Fibroblast of skin of left biceps (primary cell): ENCODE measurements around the gene CAMKK1.
A peak's percentile ranks its signal among the peaks of the same experiment; 100 is the strongest.

ENCODE experiments used
- DNase-seq, 2 experiments: peaks; one replicate each; pipeline ENCODE4 v3.0.0-alpha.2; 2013; ENCODE audit warnings: low read depth in 2 of 2

Gene CAMKK1

GRCh38 chr17:3896968-3897235, 4.0 kb upstream of the CAMKK1 start:
- no peak for DNase-seq

DNA sequence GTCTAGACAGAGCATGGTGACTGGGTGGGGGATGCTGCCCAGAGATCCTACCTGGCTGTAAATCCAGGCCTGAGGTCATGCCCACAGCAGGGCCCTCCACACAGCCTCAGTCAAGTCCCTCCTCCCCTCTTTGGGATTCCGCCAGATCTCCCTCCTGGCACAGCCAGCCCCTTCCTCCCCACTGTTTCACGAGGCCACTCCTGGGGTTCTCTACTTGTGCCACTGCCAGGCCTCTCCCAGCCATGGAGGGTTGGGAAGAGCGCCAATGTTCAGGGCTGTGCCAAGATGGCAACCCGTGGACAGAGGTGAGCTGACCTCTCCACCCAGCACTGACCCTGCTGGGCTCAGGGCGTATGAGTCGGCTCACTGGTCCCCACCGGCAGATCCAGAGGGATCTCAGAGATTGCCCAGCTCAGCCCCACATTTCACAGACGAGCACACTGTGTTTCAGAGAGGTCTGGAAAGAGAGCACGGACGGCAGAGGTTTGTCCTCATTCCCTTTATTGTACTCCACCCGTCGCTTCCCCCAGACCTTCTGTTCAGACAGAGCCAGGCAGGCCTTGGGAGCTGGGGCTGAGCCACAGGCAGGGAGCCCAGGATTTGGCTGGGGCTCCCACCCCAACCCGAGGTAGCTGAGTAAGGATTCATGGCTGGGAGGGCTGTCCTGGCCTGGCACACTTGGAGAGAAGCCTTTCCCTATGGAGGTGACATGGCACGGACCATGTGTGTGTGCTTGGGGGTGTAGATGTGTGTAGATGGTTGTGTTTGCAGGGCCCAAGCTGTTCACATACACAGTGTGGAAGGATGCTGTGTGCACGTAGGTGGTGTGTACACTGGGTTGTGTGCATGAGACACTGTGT, 3.5 kb upstream of the CAMKK1 start:
- DNase-seq, result no peak

- no peak for DNase-seq
Measured at GRCh38 chr17:3895354-3895753, 2.5 kb upstream of the CAMKK1 start.

- DNase-seq, result no peak
Measured at GRCh38 chr17:3894911-3895343, 2.1 kb upstream of the CAMKK1 start.

GRCh38 chr17:3894188-3894587, 1.3 kb upstream of the CAMKK1 start:
- no peak for DNase-seq

- DNase-seq, result no peak
Measured at GRCh38 chr17:3893720-3894116, 865 bp upstream of the CAMKK1 start.

DNA sequence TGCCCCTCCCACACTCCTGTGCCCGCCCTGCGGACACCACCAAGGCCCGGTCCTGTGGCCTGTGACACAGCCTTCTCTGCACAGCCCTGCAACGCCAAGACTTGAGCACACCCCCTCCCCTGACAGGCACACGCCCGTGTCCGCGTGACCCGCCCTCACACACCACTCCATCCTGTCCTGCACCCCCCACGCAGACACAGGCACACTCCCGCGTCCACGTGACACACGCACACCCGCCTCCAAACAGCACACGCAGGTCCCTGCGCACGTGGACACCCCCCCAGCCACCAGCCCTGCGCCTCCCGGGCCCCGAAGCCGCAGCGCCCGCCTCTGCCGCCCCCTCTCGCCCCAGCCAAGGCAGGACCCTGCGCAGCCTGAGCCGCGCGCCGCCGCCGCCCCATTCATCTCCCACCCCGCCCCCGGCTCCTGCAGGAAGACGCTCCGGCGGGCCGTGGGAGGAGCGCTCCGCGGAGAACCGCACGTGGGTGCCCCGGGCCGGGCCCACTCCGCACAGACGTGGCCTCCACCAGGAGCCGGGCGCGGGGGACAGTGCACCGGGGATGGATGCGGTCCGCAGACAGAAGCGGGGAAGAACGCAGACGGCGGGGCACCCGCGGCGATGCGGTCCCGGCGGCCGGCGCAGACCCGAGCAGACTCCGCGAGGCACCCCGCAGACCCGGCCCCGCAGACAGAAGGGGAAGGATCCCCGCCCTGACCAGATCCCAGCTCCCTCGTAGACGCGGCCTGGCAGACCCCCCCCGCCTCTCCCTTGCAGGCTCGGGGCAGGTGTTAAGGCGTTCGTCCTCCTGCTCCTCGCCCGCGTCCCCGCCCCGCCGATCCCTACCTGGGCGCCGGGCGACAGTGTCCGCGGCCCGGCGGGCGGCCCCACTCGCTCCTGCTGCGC, 506 bp downstream of the CAMKK1 start:
- DNase-seq, result no peak

DNA sequence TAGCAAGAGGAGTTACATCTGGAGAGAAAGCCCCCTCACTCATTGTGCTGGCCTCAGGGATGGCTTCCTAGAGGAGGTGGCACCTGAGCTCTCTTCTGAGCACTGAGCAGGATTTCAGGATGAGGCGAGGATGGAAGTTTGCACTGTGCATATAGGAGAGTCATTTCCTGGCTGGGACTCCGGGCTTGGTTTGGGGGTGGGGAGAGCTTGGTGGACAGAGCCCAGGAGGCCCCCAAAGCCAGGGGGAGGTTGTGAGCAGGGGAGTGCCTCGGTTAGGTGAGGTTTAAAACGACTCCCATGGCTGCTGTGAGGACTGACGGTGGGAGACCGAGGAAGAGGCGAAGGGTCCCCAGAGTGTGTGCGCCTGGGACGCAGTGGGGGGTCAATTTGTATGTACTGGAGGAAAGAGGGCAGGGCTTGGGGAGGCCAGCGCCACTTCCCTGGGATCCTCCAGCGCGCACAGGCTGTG, 1.2 kb downstream of the CAMKK1 start:
- DNase-seq, result no peak

GRCh38 chr17:3890878-3891219, 2.0 kb downstream of the CAMKK1 start:
- DNase-seq, result no peak

DNA sequence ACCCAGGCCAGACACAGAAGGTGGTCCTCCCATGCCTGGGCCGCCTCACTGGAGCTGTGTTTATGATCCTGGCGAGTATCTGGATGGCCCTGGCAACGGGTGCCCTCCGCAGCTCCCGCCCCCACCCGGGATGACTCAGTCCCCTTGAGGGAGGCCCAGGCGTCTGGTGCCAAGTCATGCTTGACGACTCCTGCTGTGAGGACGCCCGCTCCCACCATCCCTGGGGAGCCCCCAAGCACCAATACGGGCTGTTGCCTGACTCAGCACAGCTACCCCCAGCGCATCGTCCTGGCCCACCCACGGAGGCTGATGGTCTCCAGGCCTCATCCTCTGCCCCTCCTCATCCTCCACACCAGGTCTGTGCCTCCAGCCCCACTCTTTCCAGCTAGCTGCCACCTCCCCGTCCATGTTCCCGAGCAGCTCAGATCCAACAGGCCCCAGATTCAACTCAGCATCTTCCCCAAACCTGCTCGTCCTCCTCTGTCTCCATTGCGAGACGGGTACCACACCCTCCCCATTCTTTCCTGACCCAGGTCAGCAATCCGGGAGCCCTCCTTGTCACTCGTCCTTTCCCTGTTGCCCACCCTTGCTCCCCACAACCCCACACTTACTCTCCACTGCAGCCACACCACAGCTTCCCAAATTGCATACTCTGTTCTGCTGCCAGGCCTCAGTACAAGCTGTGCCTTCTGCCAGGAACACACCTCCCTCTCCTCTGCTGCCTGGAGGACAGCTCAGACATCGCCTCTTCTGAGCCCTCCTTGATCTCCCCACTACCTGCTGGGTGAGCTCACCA, 2.6 kb downstream of the CAMKK1 start:
- peak; percentile 43 to 46 for DNase-seq

DNA sequence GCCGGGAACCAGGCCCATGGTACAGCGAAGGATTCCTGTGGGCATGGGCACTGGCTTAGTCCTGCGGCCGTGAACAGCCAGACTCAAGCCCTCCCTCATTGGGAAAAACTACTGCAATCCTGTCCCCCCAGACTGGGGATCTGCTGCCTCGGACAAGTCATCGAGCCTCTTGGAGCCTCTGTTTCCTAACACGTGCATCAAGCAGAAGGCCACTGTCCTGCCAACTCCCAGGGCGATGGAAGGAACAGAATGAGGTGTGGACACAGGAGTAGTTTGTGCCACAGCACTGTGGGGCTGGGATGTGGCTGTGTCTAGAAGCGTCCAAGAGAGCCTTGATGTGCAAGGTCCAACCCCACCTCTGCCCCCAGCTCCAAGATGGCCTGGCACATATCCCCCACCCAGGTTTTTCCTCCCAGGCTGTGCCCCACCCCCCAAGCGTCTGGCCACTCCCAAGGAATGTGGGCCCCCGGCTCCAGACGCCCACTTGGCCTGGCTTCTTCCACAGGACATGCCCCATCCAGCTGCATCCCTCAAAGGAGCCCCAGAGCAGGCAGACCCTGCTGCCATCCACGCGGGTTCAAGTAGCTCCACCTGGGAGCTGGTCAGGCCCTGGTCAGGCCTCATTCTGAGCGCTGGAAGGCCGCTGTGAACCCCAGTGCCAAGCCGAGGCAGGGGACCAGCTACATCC, 3.4 kb downstream of the CAMKK1 start:
- DNase-seq, result no peak

- DNase-seq, result peak; percentile 71 to 72
Measured at GRCh38 chr17:3888343-3889171, 4.3 kb downstream of the CAMKK1 start.

DNA sequence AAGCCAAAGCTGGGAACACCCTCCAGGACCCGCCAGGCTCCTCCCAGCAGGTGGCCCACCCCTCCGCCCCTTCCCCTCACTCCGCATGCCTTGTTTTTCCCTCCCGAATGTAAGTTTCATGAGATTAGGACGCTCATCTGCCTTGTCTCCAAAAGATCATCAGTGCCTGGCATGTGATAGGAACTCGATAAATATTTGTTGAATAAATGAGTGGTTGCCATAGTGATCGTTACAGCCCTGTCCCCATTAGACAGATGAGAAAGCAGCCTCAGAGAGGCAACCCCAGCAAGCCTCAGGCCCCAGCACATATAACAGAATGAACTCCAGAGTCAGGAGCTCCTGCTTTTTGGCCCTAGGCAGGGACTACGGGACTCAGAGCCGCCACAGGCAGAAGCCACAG, 5.0 kb downstream of the CAMKK1 start:
- DNase-seq, result no peak

GRCh38 chr17:3887394-3887793, 5.5 kb downstream of the CAMKK1 start:
- no peak for DNase-seq

DNA sequence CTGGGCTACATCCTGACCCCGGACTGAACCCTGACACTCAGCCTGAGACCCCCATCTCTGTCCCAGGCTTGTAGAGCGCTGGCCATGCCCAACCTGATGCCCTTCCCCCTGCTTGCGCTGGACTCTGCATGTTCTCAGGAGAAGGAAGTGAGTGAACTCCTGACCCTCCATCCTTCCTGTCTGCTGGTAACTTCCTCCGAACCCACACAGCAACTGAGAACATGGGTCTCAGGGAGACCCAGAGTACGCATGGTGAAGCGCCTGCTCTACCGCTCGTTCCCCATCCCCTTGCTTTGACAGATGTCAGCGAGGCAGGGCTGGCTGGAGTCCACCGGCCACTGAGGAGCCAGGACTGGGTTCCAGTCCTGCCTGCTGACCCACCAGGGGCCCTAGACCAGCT, 6.1 kb downstream of the CAMKK1 start:
- no peak for DNase-seq

DNA sequence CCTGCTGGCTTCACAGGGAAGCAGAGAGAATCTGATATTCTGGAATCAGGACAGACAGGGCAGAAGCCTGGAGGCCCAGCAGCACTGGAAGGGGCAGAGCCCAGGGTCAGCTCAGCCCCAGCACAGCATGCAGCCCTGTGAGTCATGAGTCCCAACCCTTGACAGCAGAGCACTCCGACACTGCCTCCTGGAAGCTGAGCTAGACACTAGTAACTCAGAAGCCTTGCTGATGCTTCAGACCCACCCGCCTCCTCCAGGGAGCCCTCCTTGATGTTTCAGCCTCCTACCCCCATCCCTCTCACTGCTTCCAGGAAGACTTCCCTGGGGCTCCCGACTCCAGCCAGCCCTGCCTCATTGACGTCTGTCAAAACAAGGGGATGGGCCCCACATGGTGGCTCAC, 6.9 kb downstream of the CAMKK1 start:
- no peak for DNase-seq

DNA sequence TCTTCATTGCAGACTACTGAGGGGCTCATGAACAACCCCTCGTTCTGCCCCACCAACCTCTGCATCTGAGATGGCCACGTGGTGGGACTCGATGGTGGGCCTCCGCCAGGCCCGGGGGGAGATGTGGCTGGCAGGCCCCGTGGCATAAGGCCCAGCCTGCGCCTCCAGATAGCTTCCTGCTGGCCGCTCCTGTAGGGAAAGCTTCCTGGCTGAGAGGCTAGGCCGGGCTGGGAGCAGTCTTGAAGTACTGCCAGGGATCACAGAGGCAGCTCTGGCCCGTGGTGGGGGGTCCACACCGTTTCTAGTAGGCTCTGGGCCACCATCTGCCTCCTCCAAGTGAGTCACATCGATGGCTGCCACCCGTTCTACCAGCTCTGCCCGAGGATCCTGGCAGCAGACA, 7.6 kb downstream of the CAMKK1 start:
- DNase-seq, result no peak

- DNase-seq, result no peak
Measured at GRCh38 chr17:3884188-3884587, 8.7 kb downstream of the CAMKK1 start.

DNA sequence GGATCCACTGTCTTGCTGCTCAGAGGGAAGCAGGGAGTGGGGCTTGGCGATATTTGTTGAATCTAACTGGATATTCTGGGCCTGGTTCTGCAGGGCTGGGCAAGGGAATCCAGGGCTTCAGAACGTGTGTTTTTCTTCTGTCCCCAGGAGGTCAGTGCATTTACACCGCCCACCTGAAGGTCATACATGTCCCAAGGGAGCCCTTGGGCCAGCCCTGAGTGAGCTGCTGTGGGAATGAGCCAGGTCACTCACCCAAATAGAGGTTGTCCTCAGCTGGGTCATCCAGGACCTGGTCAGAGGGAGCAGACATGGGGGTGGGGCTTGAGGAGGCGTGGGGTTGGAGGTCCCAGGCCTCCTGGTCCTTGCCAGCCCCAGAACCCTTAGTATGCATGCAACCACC, 10.6 kb downstream of the CAMKK1 start:
- DNase-seq, result no peak

GRCh38 chr17:3880983-3881382, 11.9 kb downstream of the CAMKK1 start:
- no peak for DNase-seq
